ENCODE results near the gene KIAA0825. TPM values are rescaled to one million over a fixed set of nuclear protein-coding genes. Genes with fewer than 3 reads are reported as not detected.

The KIAA0825 gene
- total RNA-seq, 1 donor from 2014 or later, result 5.2 TPM

GRCh38 chr5:94445726-94446125, 172.7 kb downstream of the KIAA0825 start:
- H3K27ac ChIP-seq (ENCODE audit: low read depth, low read length), result no peak overlapping the region
- no peaks in the 10 kb centered on the region for H3K27me3 ChIP-seq (ENCODE audit: control insufficient read depth in 3 of 3, insufficient read depth in 3 of 3, low read length in 3 of 3)
- H3K9ac ChIP-seq (ENCODE audit: low read depth in 1 of 3, low read length in 3 of 3), result no peak overlapping the region
- H3K4me3 ChIP-seq (ENCODE audit: low read length in 3 of 3), result no peak overlapping the region
- no peaks in the 10 kb centered on the region for H3K4me1 ChIP-seq (ENCODE audit: control insufficient read depth in 3 of 3, insufficient read depth in 3 of 3, low read length in 3 of 3)
- H3K9me3 ChIP-seq (ENCODE audit: control insufficient read depth in 3 of 3, low read length in 3 of 3), result no peaks in the 10 kb centered on the region
- H3K36me3 ChIP-seq (ENCODE audit: control insufficient read depth in 3 of 3, insufficient read depth in 3 of 3, low read length in 3 of 3), result no peaks in the 10 kb centered on the region

- Histone ChIP-seq H3K9ac (ENCODE audit: low read depth in 1 of 3, low read length in 3 of 3) (no peak overlapping the region), H3K36me3 (ENCODE audit: control insufficient read depth in 3 of 3, insufficient read depth in 3 of 3, low read length in 3 of 3) (peaks cover 0 to 4% (median 0%) of the 10 kb centered on the region in 3 donors), H3K27me3 (ENCODE audit: control insufficient read depth in 3 of 3, insufficient read depth in 3 of 3, low read length in 3 of 3) (no peaks in the 10 kb centered on the region), H3K27ac (ENCODE audit: low read depth, low read length) (no peak overlapping the region), H3K4me1 (ENCODE audit: control insufficient read depth in 3 of 3, insufficient read depth in 3 of 3, low read length in 3 of 3) (no peaks in the 10 kb centered on the region), H3K4me3 (ENCODE audit: low read length in 3 of 3) (no peak overlapping the region), H3K9me3 (ENCODE audit: control insufficient read depth in 3 of 3, low read length in 3 of 3) (no peaks in the 10 kb centered on the region)
These were observed 175.4 kb downstream of the KIAA0825 start for GRCh38 chr5:94442991-94443390.

GRCh38 chr5:94442076-94442475, 176.3 kb downstream of the KIAA0825 start:
- Histone ChIP-seq H3K9ac (ENCODE audit: low read depth in 1 of 3, low read length in 3 of 3) (no peak overlapping the region), H3K9me3 (ENCODE audit: control insufficient read depth in 3 of 3, low read length in 3 of 3) (no peaks in the 10 kb centered on the region), H3K4me1 (ENCODE audit: control insufficient read depth in 3 of 3, insufficient read depth in 3 of 3, low read length in 3 of 3) (no peaks in the 10 kb centered on the region)

GRCh38 chr5:94440015-94440414, 178.4 kb downstream of the KIAA0825 start:
- peaks cover 0 to 4% (median 0%) of the 10 kb centered on the region in 3 donors for H3K36me3 ChIP-seq (ENCODE audit: control insufficient read depth in 3 of 3, insufficient read depth in 3 of 3, low read length in 3 of 3)
- no peaks in the 10 kb centered on the region for H3K27me3 ChIP-seq (ENCODE audit: control insufficient read depth in 3 of 3, insufficient read depth in 3 of 3, low read length in 3 of 3)
- H3K4me3 ChIP-seq (ENCODE audit: low read length in 3 of 3), result no peak overlapping the region
- H3K9me3 ChIP-seq (ENCODE audit: control insufficient read depth in 3 of 3, low read length in 3 of 3), result no peaks in the 10 kb centered on the region
- no peak overlapping the region for H3K9ac ChIP-seq (ENCODE audit: low read depth in 1 of 3, low read length in 3 of 3)
- H3K4me1 ChIP-seq (ENCODE audit: control insufficient read depth in 3 of 3, insufficient read depth in 3 of 3, low read length in 3 of 3), result no peaks in the 10 kb centered on the region
- no peak overlapping the region for H3K27ac ChIP-seq (ENCODE audit: low read depth, low read length)

More at GRCh38 chr5:94442076-94442475, 176.3 kb downstream of the KIAA0825 start:
- no peak overlapping the region for H3K4me3 ChIP-seq (ENCODE audit: low read length in 3 of 3)
- H3K27me3 ChIP-seq (ENCODE audit: control insufficient read depth in 3 of 3, insufficient read depth in 3 of 3, low read length in 3 of 3), result no peaks in the 10 kb centered on the region
- H3K27ac ChIP-seq (ENCODE audit: low read depth, low read length), result no peak overlapping the region
- peaks cover 0 to 4% (median 0%) of the 10 kb centered on the region in 3 donors for H3K36me3 ChIP-seq (ENCODE audit: control insufficient read depth in 3 of 3, insufficient read depth in 3 of 3, low read length in 3 of 3)

- Histone ChIP-seq H3K9me3 (ENCODE audit: control insufficient read depth in 3 of 3, low read length in 3 of 3) (no peaks in the 10 kb centered on the region), H3K4me1 (ENCODE audit: control insufficient read depth in 3 of 3, insufficient read depth in 3 of 3, low read length in 3 of 3) (no peaks in the 10 kb centered on the region), H3K4me3 (ENCODE audit: low read length in 3 of 3) (no peak overlapping the region), H3K27me3 (ENCODE audit: control insufficient read depth in 3 of 3, insufficient read depth in 3 of 3, low read length in 3 of 3) (no peaks in the 10 kb centered on the region), H3K9ac (ENCODE audit: low read depth in 1 of 3, low read length in 3 of 3) (no peak overlapping the region), H3K36me3 (ENCODE audit: control insufficient read depth in 3 of 3, insufficient read depth in 3 of 3, low read length in 3 of 3) (peaks cover 0 to under 1% (median 0%) of the 10 kb centered on the region in 3 donors), H3K27ac (ENCODE audit: low read depth, low read length) (no peak overlapping the region)
These were observed 184.8 kb downstream of the KIAA0825 start for GRCh38 chr5:94433397-94434163.

GRCh38 chr5:94432499-94432898, 185.9 kb downstream of the KIAA0825 start:
- Histone ChIP-seq H3K36me3 (ENCODE audit: control insufficient read depth in 3 of 3, insufficient read depth in 3 of 3, low read length in 3 of 3) (no peaks in the 10 kb centered on the region), H3K27me3 (ENCODE audit: control insufficient read depth in 3 of 3, insufficient read depth in 3 of 3, low read length in 3 of 3) (no peaks in the 10 kb centered on the region), H3K9ac (ENCODE audit: low read depth in 1 of 3, low read length in 3 of 3) (no peak overlapping the region), H3K4me1 (ENCODE audit: control insufficient read depth in 3 of 3, insufficient read depth in 3 of 3, low read length in 3 of 3) (no peaks in the 10 kb centered on the region), H3K4me3 (ENCODE audit: low read length in 3 of 3) (no peak overlapping the region), H3K27ac (ENCODE audit: low read depth, low read length) (no peak overlapping the region), H3K9me3 (ENCODE audit: control insufficient read depth in 3 of 3, low read length in 3 of 3) (no peaks in the 10 kb centered on the region)

- Histone ChIP-seq H3K4me1 (ENCODE audit: control insufficient read depth in 3 of 3, insufficient read depth in 3 of 3, low read length in 3 of 3) (no peaks in the 10 kb centered on the region), H3K9ac (ENCODE audit: low read depth in 1 of 3, low read length in 3 of 3) (no peak overlapping the region), H3K9me3 (ENCODE audit: control insufficient read depth in 3 of 3, low read length in 3 of 3) (no peaks in the 10 kb centered on the region), H3K36me3 (ENCODE audit: control insufficient read depth in 3 of 3, insufficient read depth in 3 of 3, low read length in 3 of 3) (no peaks in the 10 kb centered on the region), H3K4me3 (ENCODE audit: low read length in 3 of 3) (no peak overlapping the region), H3K27ac (ENCODE audit: low read depth, low read length) (no peak overlapping the region), H3K27me3 (ENCODE audit: control insufficient read depth in 3 of 3, insufficient read depth in 3 of 3, low read length in 3 of 3) (no peaks in the 10 kb centered on the region)
These were observed 186.7 kb downstream of the KIAA0825 start for GRCh38 chr5:94431696-94432095.

- Histone ChIP-seq H3K27ac (ENCODE audit: low read depth, low read length) (no peak overlapping the region), H3K27me3 (ENCODE audit: control insufficient read depth in 3 of 3, insufficient read depth in 3 of 3, low read length in 3 of 3) (no peaks in the 10 kb centered on the region), H3K4me3 (ENCODE audit: low read length in 3 of 3) (no peak overlapping the region), H3K9me3 (ENCODE audit: control insufficient read depth in 3 of 3, low read length in 3 of 3) (no peaks in the 10 kb centered on the region), H3K9ac (ENCODE audit: low read depth in 1 of 3, low read length in 3 of 3) (no peak overlapping the region), H3K36me3 (ENCODE audit: control insufficient read depth in 3 of 3, insufficient read depth in 3 of 3, low read length in 3 of 3) (no peaks in the 10 kb centered on the region), H3K4me1 (ENCODE audit: control insufficient read depth in 3 of 3, insufficient read depth in 3 of 3, low read length in 3 of 3) (no peaks in the 10 kb centered on the region)
These were observed 188.8 kb downstream of the KIAA0825 start for GRCh38 chr5:94429566-94429965.

GRCh38 chr5:94425396-94425795, 193.0 kb downstream of the KIAA0825 start:
- Histone ChIP-seq H3K36me3 (ENCODE audit: control insufficient read depth in 3 of 3, insufficient read depth in 3 of 3, low read length in 3 of 3) (no peaks in the 10 kb centered on the region), H3K27me3 (ENCODE audit: control insufficient read depth in 3 of 3, insufficient read depth in 3 of 3, low read length in 3 of 3) (no peaks in the 10 kb centered on the region), H3K9me3 (ENCODE audit: control insufficient read depth in 3 of 3, low read length in 3 of 3) (no peaks in the 10 kb centered on the region), H3K4me1 (ENCODE audit: control insufficient read depth in 3 of 3, insufficient read depth in 3 of 3, low read length in 3 of 3) (no peaks in the 10 kb centered on the region), H3K9ac (ENCODE audit: low read depth in 1 of 3, low read length in 3 of 3) (no peak overlapping the region), H3K4me3 (ENCODE audit: low read length in 3 of 3) (no peak overlapping the region), H3K27ac (ENCODE audit: low read depth, low read length) (no peak overlapping the region)

GRCh38 chr5:94423411-94423810, 195.0 kb downstream of the KIAA0825 start:
- no peaks in the 10 kb centered on the region for H3K9me3 ChIP-seq (ENCODE audit: control insufficient read depth in 3 of 3, low read length in 3 of 3)
- no peaks in the 10 kb centered on the region for H3K27me3 ChIP-seq (ENCODE audit: control insufficient read depth in 3 of 3, insufficient read depth in 3 of 3, low read length in 3 of 3)
- H3K4me3 ChIP-seq (ENCODE audit: low read length in 3 of 3), result no peak overlapping the region
- no peak overlapping the region for H3K27ac ChIP-seq (ENCODE audit: low read depth, low read length)
- H3K9ac ChIP-seq (ENCODE audit: low read depth in 1 of 3, low read length in 3 of 3), result no peak overlapping the region
- H3K4me1 ChIP-seq (ENCODE audit: control insufficient read depth in 3 of 3, insufficient read depth in 3 of 3, low read length in 3 of 3), result no peaks in the 10 kb centered on the region
- no peaks in the 10 kb centered on the region for H3K36me3 ChIP-seq (ENCODE audit: control insufficient read depth in 3 of 3, insufficient read depth in 3 of 3, low read length in 3 of 3)

All from skeletal muscle tissue (tissue), 4 donors.